Measurements from ENCODE around the gene ISCA2. TPM values are rescaled to one million over a fixed set of nuclear protein-coding genes. Genes with fewer than 3 reads are reported as not detected.
A peak's percentile ranks its signal among the peaks of the same experiment; 100 is the strongest.

The ISCA2 gene
- total RNA-seq, 1 donor from 2014 or later, result 21.2 TPM

- Histone ChIP-seq H3K27me3 (ENCODE audit: insufficient read depth, low read length) (no peaks in the 10 kb centered on the region), H3K9me3 (ENCODE audit: insufficient read depth, low read depth, low read length) (no peaks in the 10 kb centered on the region), H2AFZ (ENCODE audit: low read depth, low read length) (no peak overlapping the region), H4K20me1 (ENCODE audit: insufficient read depth, low read length) (peaks cover 16% of the 10 kb centered on the region), H3K27ac (ENCODE audit: low read depth, low read length) (no peak overlapping the region), H3K79me2 (ENCODE audit: insufficient read depth, low read length) (no peaks in the 10 kb centered on the region), H3K4me1 (ENCODE audit: insufficient read depth, low read length) (no peaks in the 10 kb centered on the region), H3K4me2 (ENCODE audit: low read length) (no peak overlapping the region), H3K9ac (ENCODE audit: low read length) (no peak overlapping the region), H3K36me3 (ENCODE audit: insufficient read depth, low read length) (peaks cover 25% of the 10 kb centered on the region), H3K4me3 (ENCODE audit: insufficient read depth, low read depth, low read length) (no peak overlapping the region)
- FAIRE-seq (no peak), DNase-seq (ENCODE audit: low read depth) (no peak)
- TF ChIP-seq CTCF (IDR thresholded peaks at IDR 0.05; ENCODE audit: insufficient read depth, low read depth, low read length) (no peak), EZH2 (IDR thresholded peaks at IDR 0.05; ENCODE audit: insufficient read depth, low read length) (no peak)
- Mint-ChIP-seq H3K4me3 (ENCODE audit: unreplicated experiment) (no peak overlapping the region), H3K36me3 (ENCODE audit: low read depth, unreplicated experiment) (peaks cover 16% of the 10 kb centered on the region), H3K4me1 (ENCODE audit: low read depth, unreplicated experiment) (no peaks in the 10 kb centered on the region), H3K27me3 (ENCODE audit: low read depth, unreplicated experiment) (no peaks in the 10 kb centered on the region), H3K27ac (ENCODE audit: unreplicated experiment) (peak overlapping the region; percentile 13), H3K9me3 (ENCODE audit: unreplicated experiment) (no peaks in the 10 kb centered on the region)
These were observed 45.1 kb downstream of the ISCA2 start for GRCh38 chr14:74538411-74539391.

- H3K4me1 ChIP-seq (ENCODE audit: insufficient read depth, low read length), result no peaks in the 10 kb centered on the region
- Mint-ChIP-seq H3K4me3 (ENCODE audit: unreplicated experiment) (no peak overlapping the region), H3K9me3 (ENCODE audit: unreplicated experiment) (no peaks in the 10 kb centered on the region), H3K4me1 (ENCODE audit: low read depth, unreplicated experiment) (no peaks in the 10 kb centered on the region), H3K36me3 (ENCODE audit: low read depth, unreplicated experiment) (peaks cover 16% of the 10 kb centered on the region), H3K27me3 (ENCODE audit: low read depth, unreplicated experiment) (no peaks in the 10 kb centered on the region), H3K27ac (ENCODE audit: unreplicated experiment) (no peak overlapping the region)
- no peak overlapping the region for H3K4me2 ChIP-seq (ENCODE audit: low read length)
- no peak for TF ChIP-seq CTCF (IDR thresholded peaks at IDR 0.05; ENCODE audit: insufficient read depth, low read depth, low read length)
- H2AFZ ChIP-seq (ENCODE audit: low read depth, low read length), result no peak overlapping the region
- no peaks in the 10 kb centered on the region for H3K27me3 ChIP-seq (ENCODE audit: insufficient read depth, low read length)
- H3K9me3 ChIP-seq (ENCODE audit: insufficient read depth, low read depth, low read length), result no peaks in the 10 kb centered on the region
- no peak overlapping the region for H3K4me3 ChIP-seq (ENCODE audit: insufficient read depth, low read depth, low read length)
- no peak overlapping the region for H3K27ac ChIP-seq (ENCODE audit: low read depth, low read length)
- H3K36me3 ChIP-seq (ENCODE audit: insufficient read depth, low read length), result peaks cover 26% of the 10 kb centered on the region
- FAIRE-seq (no peak), DNase-seq (ENCODE audit: low read depth) (no peak)
- no peak overlapping the region for H3K9ac ChIP-seq (ENCODE audit: low read length)
- H4K20me1 ChIP-seq (ENCODE audit: insufficient read depth, low read length), result peaks cover 14% of the 10 kb centered on the region
- no peaks in the 10 kb centered on the region for H3K79me2 ChIP-seq (ENCODE audit: insufficient read depth, low read length)
These were observed 45.9 kb downstream of the ISCA2 start for GRCh38 chr14:74539503-74539902.

- TF ChIP-seq EZH2 (IDR thresholded peaks at IDR 0.05; ENCODE audit: insufficient read depth, low read length) (no peak), CTCF (IDR thresholded peaks at IDR 0.05; ENCODE audit: insufficient read depth, low read depth, low read length) (no peak)
- Mint-ChIP-seq H3K4me1 (ENCODE audit: low read depth, unreplicated experiment) (no peaks in the 10 kb centered on the region), H3K27ac (ENCODE audit: unreplicated experiment) (no peak overlapping the region), H3K4me3 (ENCODE audit: unreplicated experiment) (no peak overlapping the region), H3K36me3 (ENCODE audit: low read depth, unreplicated experiment) (peaks cover 33% of the 10 kb centered on the region), H3K27me3 (ENCODE audit: low read depth, unreplicated experiment) (peaks cover under 1% of the 10 kb centered on the region), H3K9me3 (ENCODE audit: unreplicated experiment) (no peaks in the 10 kb centered on the region)
- Histone ChIP-seq H3K4me1 (ENCODE audit: insufficient read depth, low read length) (peaks cover 1% of the 10 kb centered on the region), H3K9ac (ENCODE audit: low read length) (no peak overlapping the region), H3K9me3 (ENCODE audit: insufficient read depth, low read depth, low read length) (no peaks in the 10 kb centered on the region), H2AFZ (ENCODE audit: low read depth, low read length) (no peak overlapping the region), H3K27me3 (ENCODE audit: insufficient read depth, low read length) (no peaks in the 10 kb centered on the region), H3K4me3 (ENCODE audit: insufficient read depth, low read depth, low read length) (no peak overlapping the region), H4K20me1 (ENCODE audit: insufficient read depth, low read length) (peaks cover 20% of the 10 kb centered on the region), H3K36me3 (ENCODE audit: insufficient read depth, low read length) (peaks cover 36% of the 10 kb centered on the region), H3K4me2 (ENCODE audit: low read length) (no peak overlapping the region), H3K27ac (ENCODE audit: low read depth, low read length) (no peak overlapping the region), H3K79me2 (ENCODE audit: insufficient read depth, low read length) (no peaks in the 10 kb centered on the region)
- DNase-seq (ENCODE audit: low read depth) (no peak), FAIRE-seq (no peak)
These were observed 47.7 kb downstream of the ISCA2 start for GRCh38 chr14:74541225-74541624.

All from astrocyte (in vitro differentiated cells and primary cell).